HG03045 (cell line): ENCODE results near the gene DLD.
"Not testable (repeated sequence)": the region's sequence is repeated elsewhere in the genome, so short reads cannot be mapped to it uniquely, and the experiment has no call there.

Experiments
- ATAC-seq: cut with Tn5 transposase; IDR thresholded peaks from one replicate; pipeline ENCODE4 v1.9.1; 2021; ENCODE audit warnings: mild to moderate bottlenecking, moderate library complexity; ENCODE audit not compliant: unreplicated experiment

The DLD gene

DNA sequence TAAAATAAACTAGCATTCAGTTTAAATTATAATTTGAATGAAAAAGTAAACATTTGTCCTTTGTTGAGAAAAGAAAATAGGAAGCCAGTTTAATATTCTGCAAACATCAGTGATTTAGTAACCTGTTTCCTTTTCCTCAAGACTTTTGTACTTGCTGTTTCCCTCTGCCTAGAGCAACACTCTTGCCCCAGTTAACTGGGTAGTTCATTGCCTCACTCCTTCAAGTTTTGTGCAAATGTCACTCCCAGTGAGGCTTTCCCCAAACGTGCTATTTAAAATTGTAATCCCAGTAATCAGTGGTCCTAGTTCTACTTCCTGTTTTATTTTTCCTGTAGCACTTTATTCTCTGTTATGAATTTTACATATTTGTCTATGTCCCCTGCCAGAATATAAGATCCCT is 23.8 kb downstream of the DLD start:
- ATAC-seq = no peak

DNA sequence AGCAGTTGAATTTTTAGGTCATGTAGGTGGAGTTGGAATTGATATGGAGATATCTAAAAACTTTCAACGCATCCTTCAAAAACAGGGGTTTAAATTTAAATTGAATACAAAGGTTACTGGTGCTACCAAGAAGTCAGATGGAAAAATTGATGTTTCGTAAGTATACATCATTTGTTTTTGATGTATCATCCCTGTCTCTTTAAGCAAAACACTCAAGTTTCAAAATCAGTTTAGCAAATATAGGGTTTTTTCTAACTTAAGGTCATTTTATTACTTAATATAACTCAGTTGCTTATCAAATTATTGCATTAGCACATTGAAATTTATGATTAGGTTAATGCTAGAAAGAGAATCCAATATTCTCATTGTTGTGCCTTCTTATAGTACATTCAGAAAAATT is 24.6 kb downstream of the DLD start:
- ATAC-seq = no peak

DNA sequence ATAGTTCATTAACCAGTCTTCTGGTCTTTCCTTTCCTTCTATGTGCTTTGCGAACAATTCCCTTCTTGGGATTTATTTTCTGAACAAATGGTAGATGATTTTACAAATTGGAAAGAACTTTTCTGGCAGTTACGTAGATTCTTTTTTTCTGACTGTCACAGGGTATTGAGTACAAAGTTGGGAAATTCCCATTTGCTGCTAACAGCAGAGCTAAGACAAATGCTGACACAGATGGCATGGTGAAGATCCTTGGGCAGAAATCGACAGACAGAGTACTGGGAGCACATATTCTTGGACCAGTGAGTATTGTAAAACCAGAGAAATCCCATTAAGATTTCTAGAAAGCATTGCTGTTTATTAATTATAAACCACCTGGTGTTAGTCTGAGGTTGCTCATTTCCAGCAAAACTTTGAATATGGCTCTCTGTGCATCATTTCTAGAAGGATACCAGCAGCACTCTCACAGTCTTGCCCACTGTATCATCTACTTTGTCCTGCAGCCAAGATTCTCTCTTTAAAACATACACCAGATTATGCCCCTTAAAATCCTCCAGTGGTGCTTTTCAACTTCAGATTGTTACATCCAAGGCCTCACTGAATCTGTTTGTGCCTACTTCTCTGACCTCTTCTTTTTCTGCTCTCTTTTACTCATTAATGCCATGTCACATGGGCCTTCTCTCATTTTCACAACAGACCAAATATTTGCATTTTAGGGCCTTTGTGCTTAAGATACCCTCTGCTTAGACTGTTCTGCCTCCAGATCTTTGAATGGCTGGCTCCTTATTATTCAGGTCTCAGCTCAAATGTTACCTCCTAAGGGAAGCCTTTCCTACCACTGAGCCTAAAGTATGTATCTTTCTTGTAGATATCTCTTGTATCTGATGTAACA is 27.0 kb downstream of the DLD start:
- ATAC-seq = peak; percentile 86

DNA sequence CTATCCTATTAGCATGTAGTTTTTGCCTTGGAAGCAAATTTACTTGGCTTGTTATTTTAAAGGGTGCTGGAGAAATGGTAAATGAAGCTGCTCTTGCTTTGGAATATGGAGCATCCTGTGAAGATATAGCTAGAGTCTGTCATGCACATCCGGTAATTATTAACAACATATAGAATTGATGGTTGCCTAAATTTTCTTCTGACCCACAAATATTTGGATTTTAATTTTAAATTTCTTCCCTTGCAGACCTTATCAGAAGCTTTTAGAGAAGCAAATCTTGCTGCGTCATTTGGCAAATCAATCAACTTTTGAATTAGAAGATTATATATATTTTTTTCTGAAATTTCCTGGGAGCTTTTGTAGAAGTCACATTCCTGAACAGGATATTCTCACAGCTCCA is 28.0 kb downstream of the DLD start:
- ATAC-seq = no peak

DNA sequence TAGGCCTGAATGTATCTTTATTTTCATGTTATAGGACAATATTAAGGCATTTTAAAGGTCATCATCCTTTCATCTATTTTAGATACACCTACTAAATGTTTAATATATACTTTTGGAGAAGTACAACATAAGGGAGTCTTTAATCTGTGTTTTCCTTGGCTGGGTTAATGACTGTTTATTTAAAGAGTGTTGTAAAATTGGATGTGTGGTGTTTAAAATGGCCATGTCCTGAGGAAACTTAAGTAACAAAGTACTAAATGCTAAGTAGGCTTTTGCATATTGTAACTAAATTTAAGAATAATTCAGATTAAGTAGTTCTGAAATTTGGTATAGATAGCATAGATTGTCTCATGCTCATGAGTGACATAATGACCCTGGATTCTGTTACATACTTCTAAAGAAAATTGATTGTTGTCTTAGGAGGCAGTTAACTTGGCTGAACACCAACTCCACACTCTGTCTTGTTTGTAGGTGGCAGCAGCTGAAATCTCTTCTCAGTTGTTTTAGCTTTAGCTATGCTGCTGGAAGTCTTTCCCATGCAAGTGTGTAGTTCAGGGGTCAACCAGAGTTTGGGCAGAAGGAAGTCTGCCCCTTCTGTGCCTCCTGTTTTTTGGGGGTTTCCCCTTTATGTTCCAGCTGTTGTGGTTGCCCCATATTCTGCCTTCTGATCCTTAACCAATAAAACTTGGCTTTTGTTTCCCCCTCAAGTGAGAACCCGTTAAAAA is 29.2 kb downstream of the DLD start:
- ATAC-seq = no peak

DNA sequence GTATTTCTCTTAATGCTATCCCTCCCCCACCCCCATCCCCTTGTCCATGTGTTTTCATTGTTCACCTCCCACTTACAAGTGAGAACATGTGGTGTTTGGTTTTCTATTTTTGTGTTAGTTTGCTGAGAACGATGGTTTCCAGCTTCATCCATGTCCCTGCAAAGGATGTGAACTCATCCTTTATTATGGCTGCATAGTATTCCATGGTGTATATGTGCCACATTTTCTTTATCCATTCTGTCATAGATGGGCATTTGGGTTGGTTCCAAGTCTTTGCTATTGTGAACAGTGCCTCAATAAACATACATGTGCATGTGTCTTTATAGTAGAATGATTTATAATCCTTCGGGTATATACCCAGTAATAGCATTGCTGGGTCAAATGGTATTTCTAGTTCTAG is 30.8 kb downstream of the DLD start:
- not testable (repeated sequence) for ATAC-seq

- ATAC-seq = no peak
Measured at GRCh38 chr7:107922886-107923285, 31.9 kb downstream of the DLD start.

DNA sequence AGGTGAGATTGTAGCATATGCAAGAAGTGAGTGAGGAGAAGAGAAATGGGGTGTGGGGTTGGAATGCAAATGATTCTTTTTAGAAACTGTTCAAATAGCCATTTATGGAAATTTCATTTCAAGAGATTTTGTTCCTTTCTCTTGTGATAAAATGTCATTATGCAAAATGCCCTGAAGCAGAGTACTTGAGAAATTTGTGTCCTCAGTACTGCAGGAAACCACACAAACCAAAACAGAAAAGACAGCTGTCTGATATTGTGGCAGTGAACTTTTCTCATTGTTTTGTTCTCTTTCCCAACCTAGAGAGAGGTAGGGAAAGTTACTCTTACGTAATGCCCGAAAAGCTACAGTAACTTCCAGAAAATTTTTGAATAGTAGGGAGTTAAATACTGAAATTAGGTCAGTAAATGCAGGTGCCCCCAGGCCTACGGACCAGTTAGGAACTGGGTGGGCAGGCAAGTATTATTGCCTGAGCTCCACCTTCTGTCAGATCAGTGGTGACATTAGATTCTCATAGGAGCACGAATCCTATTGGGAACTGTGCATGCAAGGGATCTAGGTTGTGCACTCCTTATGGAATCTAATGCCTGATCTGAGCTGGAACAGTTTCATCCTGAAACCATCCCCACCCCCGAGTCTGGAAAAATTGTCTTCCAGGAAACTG is 34.0 kb downstream of the DLD start:
- peak; percentile 96 for ATAC-seq

- ATAC-seq = no peak
Measured at GRCh38 chr7:107926481-107926880, 35.5 kb downstream of the DLD start.

- ATAC-seq = no peak
Measured at GRCh38 chr7:107931740-107932515, 40.9 kb downstream of the DLD start.

DNA sequence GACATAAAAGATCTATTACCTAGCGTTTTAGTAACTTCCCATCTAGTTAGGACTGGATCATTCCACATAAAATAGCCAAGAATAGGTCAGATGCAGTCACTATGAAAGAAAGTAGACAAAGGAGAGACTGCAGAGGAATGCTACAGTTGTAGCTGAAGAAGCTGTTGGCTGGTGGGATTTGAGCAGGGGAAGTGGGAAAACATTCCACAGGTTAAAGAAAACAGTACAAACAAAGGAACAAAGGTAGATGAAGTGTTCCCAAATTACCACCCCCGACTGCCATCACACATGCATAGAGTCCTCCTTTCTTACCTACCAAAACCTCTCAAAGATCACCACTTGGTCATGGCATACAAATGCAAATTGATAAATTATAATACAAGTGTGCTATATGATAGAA is 41.8 kb downstream of the DLD start:
- ATAC-seq = no peak

GRCh38 chr7:107933386-107934013 is 42.5 kb downstream of the DLD start:
- ATAC-seq = no peak

DNA sequence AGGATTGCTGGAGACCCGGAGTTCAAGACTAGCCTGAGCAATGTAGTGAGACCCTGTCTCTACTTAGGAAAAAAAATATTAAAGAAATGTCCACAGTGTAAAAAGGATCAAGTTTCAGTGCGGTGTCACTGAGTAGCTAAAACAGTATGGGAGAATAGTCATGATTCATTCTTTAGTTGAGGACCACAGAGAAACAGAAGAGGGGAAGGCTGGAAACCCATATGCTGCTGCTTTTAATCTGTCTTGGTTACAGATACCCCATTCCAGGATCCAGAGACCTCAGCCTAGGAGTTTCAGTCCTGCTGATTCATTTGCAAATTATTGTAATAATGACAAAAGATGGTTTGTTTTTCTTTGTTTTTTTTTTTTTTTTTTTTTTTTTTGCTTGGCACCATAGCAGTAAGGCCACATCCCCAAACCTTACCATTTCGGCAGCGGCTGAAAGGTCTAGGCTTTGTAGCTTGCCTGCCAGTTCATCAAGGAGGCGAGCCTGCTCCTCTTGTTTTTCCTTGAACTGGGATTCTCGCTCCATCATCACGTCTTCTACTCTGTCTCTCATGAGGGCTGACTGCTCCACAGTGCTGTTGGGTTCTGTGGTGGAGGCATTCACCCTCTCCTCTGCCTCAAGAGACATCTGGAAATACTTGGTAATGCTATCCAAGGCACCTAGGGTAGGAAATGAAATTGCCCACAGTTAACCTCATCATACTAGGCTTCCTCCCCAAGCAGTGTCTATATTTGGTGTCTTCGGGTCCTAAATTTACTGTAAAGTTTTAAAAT is 44.2 kb downstream of the DLD start:
- no peak for ATAC-seq

- ATAC-seq = no peak
Measured at GRCh38 chr7:107936312-107936711, 45.3 kb downstream of the DLD start.

- no peak for ATAC-seq
Measured at GRCh38 chr7:107937531-107937930, 46.5 kb downstream of the DLD start.

DNA sequence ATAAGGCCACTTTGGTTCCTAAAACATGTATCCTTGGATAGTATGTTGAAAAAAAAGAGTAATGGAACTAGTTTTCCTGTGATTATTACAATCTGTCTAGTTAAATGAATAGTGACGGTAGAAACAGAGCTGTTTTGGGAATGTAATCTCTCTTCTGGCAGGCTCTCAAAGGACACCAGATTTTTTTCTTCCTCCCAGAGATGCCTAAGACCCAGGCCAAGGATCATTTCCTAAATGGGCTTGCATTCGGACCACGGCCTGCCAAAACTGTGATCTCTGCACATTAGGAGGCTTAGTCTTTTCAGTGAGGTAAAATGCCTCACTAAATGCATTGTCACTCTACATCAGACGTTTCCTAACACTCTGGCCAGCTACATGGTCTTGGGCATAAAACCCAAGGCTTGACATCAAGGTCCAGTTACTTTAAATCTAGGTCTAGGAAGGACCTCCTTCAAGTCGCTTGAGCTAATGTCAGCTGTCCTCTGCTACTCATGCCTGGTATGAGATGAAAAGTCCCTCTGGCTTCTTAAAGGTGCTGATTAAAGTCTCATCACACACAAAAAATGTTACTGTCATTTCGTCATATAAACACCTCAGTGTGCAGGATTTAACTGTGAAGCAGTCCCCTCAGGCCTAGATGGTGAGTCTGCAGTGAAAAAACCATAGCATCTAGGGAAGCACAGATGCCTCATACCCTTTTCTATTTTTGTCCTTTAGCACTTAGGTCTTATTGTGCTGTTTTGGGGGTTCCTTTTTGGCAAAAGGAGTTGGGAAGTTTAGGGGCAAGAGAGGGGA is 47.7 kb downstream of the DLD start:
- no peak for ATAC-seq

DNA sequence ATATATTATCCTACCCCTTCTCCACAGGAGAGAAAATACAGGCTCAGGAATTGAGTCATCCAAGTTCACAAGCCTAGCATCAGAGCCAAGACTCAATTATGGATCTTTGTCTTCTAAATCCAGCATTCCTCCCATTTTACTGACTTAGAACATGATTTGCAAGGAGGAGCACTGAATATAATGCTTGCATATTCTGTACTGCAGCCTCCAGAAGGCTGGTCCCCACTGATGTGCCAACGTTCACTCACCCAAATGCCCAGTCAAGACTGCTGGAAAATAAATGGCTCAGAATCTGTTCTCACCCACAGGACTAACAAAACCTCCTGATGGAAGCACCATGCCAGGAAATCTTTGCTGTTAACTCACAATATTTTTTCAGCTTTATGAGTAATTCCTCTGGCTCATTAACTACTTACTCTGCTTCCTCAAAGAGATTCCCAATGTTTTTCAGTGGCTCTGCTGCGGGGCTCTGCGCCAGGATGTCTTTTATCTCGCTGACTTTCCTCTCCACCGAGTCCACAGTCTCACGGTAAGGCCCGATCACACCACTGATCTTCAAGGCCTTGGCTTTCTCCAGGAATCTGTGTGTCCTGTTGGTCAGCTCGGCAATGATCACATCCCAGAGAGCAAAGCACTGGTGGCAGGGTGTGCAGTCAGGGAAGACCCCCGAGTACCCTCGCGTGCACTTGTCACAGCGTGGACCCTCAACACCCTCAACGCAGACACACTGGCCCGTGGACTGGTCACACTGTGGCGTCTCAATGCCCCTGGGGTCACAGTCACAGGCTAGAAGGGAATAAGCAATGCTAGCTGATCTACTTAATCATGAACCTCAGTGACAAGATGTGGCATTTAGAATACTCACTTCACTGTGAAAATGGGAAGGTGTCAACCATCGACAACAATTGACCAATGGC is 48.8 kb downstream of the DLD start:
- ATAC-seq = no peak

GRCh38 chr7:107940951-107941350 is 50.0 kb downstream of the DLD start:
- no peak for ATAC-seq
